ENCODE measurements around the gene ZKSCAN7.
"Not testable (repeated sequence)": the region's sequence is repeated elsewhere in the genome, so short reads cannot be mapped to it uniquely, and the experiment has no call there.

DNA sequence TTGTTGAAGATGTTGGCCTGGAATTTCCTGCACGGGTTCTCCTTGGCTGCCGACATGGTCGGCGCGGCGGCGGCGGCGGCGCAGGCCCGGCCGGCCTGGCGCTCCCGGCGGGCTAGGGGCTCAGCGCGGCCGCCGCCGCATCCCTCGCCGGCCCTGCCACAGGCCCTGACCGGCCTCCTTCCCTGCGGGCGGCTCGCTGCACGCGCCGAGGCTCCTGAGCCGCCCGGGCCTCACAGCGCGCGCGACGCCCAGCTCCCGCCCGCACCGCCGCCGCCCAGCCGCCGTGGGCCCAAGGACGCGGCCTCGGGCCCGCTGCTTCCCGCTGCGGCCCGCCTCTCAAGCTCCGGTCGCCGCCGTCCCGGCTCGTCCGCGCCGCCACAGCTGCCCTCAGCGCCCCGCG, 26.0 kb downstream of the ZKSCAN7 start:
- TF ChIP-seq, protein P1, sequence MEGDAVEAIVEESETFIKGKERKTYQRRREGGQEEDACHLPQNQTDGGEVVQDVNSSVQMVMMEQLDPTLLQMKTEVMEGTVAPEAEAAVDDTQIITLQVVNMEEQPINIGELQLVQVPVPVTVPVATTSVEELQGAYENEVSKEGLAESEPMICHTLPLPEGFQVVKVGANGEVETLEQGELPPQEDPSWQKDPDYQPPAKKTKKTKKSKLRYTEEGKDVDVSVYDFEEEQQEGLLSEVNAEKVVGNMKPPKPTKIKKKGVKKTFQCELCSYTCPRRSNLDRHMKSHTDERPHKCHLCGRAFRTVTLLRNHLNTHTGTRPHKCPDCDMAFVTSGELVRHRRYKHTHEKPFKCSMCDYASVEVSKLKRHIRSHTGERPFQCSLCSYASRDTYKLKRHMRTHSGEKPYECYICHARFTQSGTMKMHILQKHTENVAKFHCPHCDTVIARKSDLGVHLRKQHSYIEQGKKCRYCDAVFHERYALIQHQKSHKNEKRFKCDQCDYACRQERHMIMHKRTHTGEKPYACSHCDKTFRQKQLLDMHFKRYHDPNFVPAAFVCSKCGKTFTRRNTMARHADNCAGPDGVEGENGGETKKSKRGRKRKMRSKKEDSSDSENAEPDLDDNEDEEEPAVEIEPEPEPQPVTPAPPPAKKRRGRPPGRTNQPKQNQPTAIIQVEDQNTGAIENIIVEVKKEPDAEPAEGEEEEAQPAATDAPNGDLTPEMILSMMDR (IDR thresholded peaks at IDR 0.05 in 8 of 11, conservative IDR thresholded peaks at IDR 0.05 in 3 of 11) = not testable (repeated sequence)
- TF ChIP-seq POLR2A, POLR2AphosphoS5 (IDR thresholded peaks at IDR 0.05): not testable (repeated sequence)
